GM21825 (cell line): ENCODE measurements around the gene PROX2.

Experiments
- ATAC-seq: cut with Tn5 transposase; IDR thresholded peaks from one replicate; pipeline ENCODE4 v1.9.1; 2021; ENCODE audit warnings: mild to moderate bottlenecking, moderate library complexity; ENCODE audit not compliant: unreplicated experiment

The PROX2 gene

GRCh38 chr14:74881431-74882102 is 5.6 kb upstream of the PROX2 start, which contains the start of gene DLST:
TSS of gene DLST (plus strand) at chr14:74881916. CDS start at chr14:74881954, 38 bp downstream.
- peak; percentile 84 for ATAC-seq

- no peak for ATAC-seq
Measured at GRCh38 chr14:74879427-74880182, 3.7 kb upstream of the PROX2 start.

- ATAC-seq = no peak
Measured at GRCh38 chr14:74875204-74875603, 741 bp downstream of the PROX2 start.

- ATAC-seq = no peak
Measured at GRCh38 chr14:74871819-74872218, 4.1 kb downstream of the PROX2 start.

GRCh38 chr14:74868739-74869138 is 7.2 kb downstream of the PROX2 start:
- no peak for ATAC-seq

GRCh38 chr14:74867673-74868072 is 8.3 kb downstream of the PROX2 start:
- no peak for ATAC-seq

GRCh38 chr14:74866708-74867389 is 9.1 kb downstream of the PROX2 start:
- ATAC-seq = no peak

- ATAC-seq = no peak
Measured at GRCh38 chr14:74865156-74865555, 10.8 kb downstream of the PROX2 start.

GRCh38 chr14:74864198-74864597 is 11.7 kb downstream of the PROX2 start:
- no peak for ATAC-seq

GRCh38 chr14:74863274-74863673 is 12.7 kb downstream of the PROX2 start:
- ATAC-seq = no peak

GRCh38 chr14:74861734-74862090 is 14.2 kb downstream of the PROX2 start:
- no peak for ATAC-seq

- ATAC-seq = peak; percentile 69
Measured at GRCh38 chr14:74860899-74861733, 14.8 kb downstream of the PROX2 start.

GRCh38 chr14:74859757-74860552 is 16.0 kb downstream of the PROX2 start:
- ATAC-seq = no peak

GRCh38 chr14:74858022-74858421 is 17.9 kb downstream of the PROX2 start:
- ATAC-seq = no peak

- ATAC-seq = no peak
Measured at GRCh38 chr14:74856366-74856765, 19.6 kb downstream of the PROX2 start.

GRCh38 chr14:74855945-74856344 is 20.0 kb downstream of the PROX2 start:
- no peak for ATAC-seq

GRCh38 chr14:74855021-74855420 is 20.9 kb downstream of the PROX2 start:
- no peak for ATAC-seq

- no peak for ATAC-seq
Measured at GRCh38 chr14:74853581-74853980, 22.4 kb downstream of the PROX2 start.

GRCh38 chr14:74852922-74853530 is 22.9 kb downstream of the PROX2 start:
- no peak for ATAC-seq

- no peak for ATAC-seq
Measured at GRCh38 chr14:74848768-74849167, 27.2 kb downstream of the PROX2 start.
